ENCODE measurements around the gene SPOCK3.

DNA sequence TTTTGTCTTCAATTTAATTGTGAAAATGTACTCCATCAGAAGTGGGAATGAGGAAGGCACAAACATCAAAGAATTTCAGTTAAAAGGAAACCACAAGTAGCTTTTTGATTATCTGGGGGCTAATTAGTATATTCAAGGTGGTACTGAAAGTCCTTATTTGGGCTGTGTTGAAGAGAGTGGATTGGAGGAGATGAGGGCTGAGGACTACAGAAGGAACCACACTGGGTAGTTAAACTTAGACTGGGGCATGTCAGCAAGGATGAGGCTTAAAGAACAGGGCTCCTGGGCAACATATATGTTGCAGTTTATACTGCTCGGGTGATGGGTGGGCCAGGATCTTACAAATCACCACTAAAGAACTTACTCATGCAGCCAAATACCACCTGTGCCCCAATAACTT is 346.8 kb downstream of the SPOCK3 start:
- no peak for TF ChIP-seq SMAD5 (IDR thresholded peaks at IDR 0.05; ENCODE audit: low read depth)
- TF ChIP-seq, protein P1, sequence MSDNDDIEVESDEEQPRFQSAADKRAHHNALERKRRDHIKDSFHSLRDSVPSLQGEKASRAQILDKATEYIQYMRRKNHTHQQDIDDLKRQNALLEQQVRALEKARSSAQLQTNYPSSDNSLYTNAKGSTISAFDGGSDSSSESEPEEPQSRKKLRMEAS (IDR thresholded peaks at IDR 0.05; ENCODE audit: low read depth, low read length): no peak

Measured in GM12878 (cell line).